ENCODE data around the gene FMO5. TPM values are rescaled to one million over a fixed set of nuclear protein-coding genes. Genes with fewer than 3 reads are reported as not detected.

FMO5 gene
- total RNA-seq, 1 experiment from 2014 or later, result 0.57 TPM

GRCh38 chr1:147223740-147224615 is 1.2 kb downstream of the FMO5 start:
- POLR2A ChIA-PET, result no interaction called here
- no peak for ATAC-seq
- DNase-seq (ENCODE audit: low read depth, low spot score), result no peak
- BruUV-seq (replicated peaks), result no TSS peak
- H3K36me3 ChIP-seq (ENCODE audit: control insufficient read depth, insufficient read depth, low read length), result no peaks in the 10 kb centered on the region
- CTCF ChIA-PET, result no interaction called here
- peaks cover 8% of the 10 kb centered on the region; the same call in 1 of the 2 replicates for H3K27me3 ChIP-seq (ENCODE audit: control insufficient read depth, insufficient read depth, low read length)
- TF ChIP-seq CTCF (IDR thresholded peaks at IDR 0.05), result no peak
- no peak for TF ChIP-seq POLR2AphosphoS5 (IDR thresholded peaks at IDR 0.05; ENCODE audit: low read depth, low read length)
- no peak for TF ChIP-seq SIN3A (IDR thresholded peaks at IDR 0.05; ENCODE audit: borderline replicate concordance, insufficient read depth, low read depth, low read length)
- TF ChIP-seq TCF7L2 (IDR thresholded peaks at IDR 0.05; ENCODE audit: low read depth, low read length), result no peak
- TF ChIP-seq REST (IDR thresholded peaks at IDR 0.05; ENCODE audit: insufficient read depth in 1 of 2, low read depth in 2 of 2, low read length in 1 of 2), result no peak
- no peaks in the 10 kb centered on the region for H3K4me1 ChIP-seq (ENCODE audit: control insufficient read depth, insufficient read depth, low read length)
- in situ Hi-C loops (cut with HindIII; ENCODE audit: low pct_unique_long_range_greater_than_20kb, low sequenced_read_pairs) (no loop called here), intact Hi-C loops (cut with micrococcal nuclease; ENCODE audit: unreplicated experiment) (no loop called here)
- H3K4me3 ChIP-seq (ENCODE audit: low read depth in 2 of 2, low read length in 2 of 2), result no peak overlapping the region
- no peaks in the 10 kb centered on the region for H3K9me3 ChIP-seq (ENCODE audit: control insufficient read depth, insufficient read depth, low read depth, low read length)
- H3K27ac ChIP-seq (ENCODE audit: low read length), result no peak overlapping the region

- in situ Hi-C loops (cut with HindIII; ENCODE audit: low pct_unique_long_range_greater_than_20kb, low sequenced_read_pairs), result no loop called here
- ATAC-seq, result no peak
- Histone ChIP-seq H3K27ac (ENCODE audit: low read length) (no peak overlapping the region), H3K4me3 (ENCODE audit: low read depth in 2 of 2, low read length in 2 of 2) (no peak overlapping the region), H3K27me3 (ENCODE audit: control insufficient read depth, insufficient read depth, low read length) (peaks cover 13% of the 10 kb centered on the region; the same call in 1 of the 2 replicates), H3K4me1 (ENCODE audit: control insufficient read depth, insufficient read depth, low read length) (no peaks in the 10 kb centered on the region), H3K9me3 (ENCODE audit: control insufficient read depth, insufficient read depth, low read depth, low read length) (no peaks in the 10 kb centered on the region), H3K36me3 (ENCODE audit: control insufficient read depth, insufficient read depth, low read length) (no peaks in the 10 kb centered on the region)
- intact Hi-C loops (cut with micrococcal nuclease; ENCODE audit: unreplicated experiment), result no loop called here
- DNase-seq (ENCODE audit: low read depth, low spot score), result no peak
- no TSS peak for BruUV-seq (replicated peaks)
- ChIA-PET POLR2A (no interaction called here), CTCF (no interaction called here)
- TF ChIP-seq REST (IDR thresholded peaks at IDR 0.05; ENCODE audit: insufficient read depth in 1 of 2, low read depth in 2 of 2, low read length in 1 of 2) (no peak), POLR2AphosphoS5 (IDR thresholded peaks at IDR 0.05; ENCODE audit: low read depth, low read length) (no peak), CTCF (IDR thresholded peaks at IDR 0.05) (no peak), TCF7L2 (IDR thresholded peaks at IDR 0.05; ENCODE audit: low read depth, low read length) (no peak), SIN3A (IDR thresholded peaks at IDR 0.05; ENCODE audit: borderline replicate concordance, insufficient read depth, low read depth, low read length) (no peak)
Observed at GRCh38 chr1:147218606-147219005, 6.5 kb downstream of the FMO5 start.
